K562 (cell line): ENCODE results near the gene UBE2E2. TPM values are rescaled to one million over a fixed set of nuclear protein-coding genes. Genes with fewer than 3 reads are reported as not detected.

Experiments
- ATAC-seq: fragments of 200-7000 bp; cut with Tn5 transposase; 3 replicates; pipeline ENCODE4 v1.9.1; 2020; ENCODE audit warnings: moderate library complexity
- BruUV-seq: library from RNA; stranded (reverse); fragments of 400-500 nt; replicated peaks from 2 replicates; lab custom pipeline; 2021; lab: Mats Ljungman, UMichigan
- CTCF ChIA-PET: fragments of 300-600 bp; formaldehyde crosslinking; extraction: SDS; loops from one replicate; lab custom pipeline; 2021; ENCODE audit warnings: low intra/inter-chr PET ratio; lab: Yijun Ruan, JAX
- POLR2A ChIA-PET: fragments of 300-600, 350-650 bp; sonication (Branson Sonifier 250); formaldehyde crosslinking; extraction: SDS; loops from one replicate; lab custom pipeline; 2021; ENCODE audit warnings: antibody characterized with exemption, inconsistent platforms; lab: Yijun Ruan, JAX
- DNase-seq, 4 experiments: peaks; one replicate each; pipeline versions ENCODE4 v3.0.0 to v3.0.0-alpha.2; 2011 to 2018; ENCODE audit warnings: low spot score in 3 of 4, mixed read lengths in 3 of 4; ENCODE audit errors: extremely low read depth in 1 of 4
- FAIRE-seq: peaks from 2 replicates; lab custom pipeline; 2011; peaks lifted over from hg19 to GRCh38; lab: Jason Lieb, UNC
- H2AFZ ChIP-seq: 2 replicates; pipeline ENCODE4 v1.6.0; 2011; ENCODE audit warnings: low read depth, low read length, control low read depth, inconsistent platforms
- H3K27ac ChIP-seq: fragments of 200-600 bp; 3 replicates; pipeline ENCODE4 v1.8.0; 2011; ENCODE audit warnings: low read depth, mild to moderate bottlenecking, control low read depth, inconsistent platforms, low read length, moderate library complexity, mixed read lengths; ENCODE audit errors: extremely low read depth
- H3K27me3 ChIP-seq, 2 experiments: fragments of 300-600 bp in 1 of 2; 2 replicates in 1 of 2; 3 replicates in 1 of 2; pipeline versions ENCODE4 v1.6.0 to v1.8.0; 2011; ENCODE audit warnings: inconsistent platforms in 2 of 2, low read length in 2 of 2, mild to moderate bottlenecking in 1 of 2, mixed read lengths in 1 of 2, moderate library complexity in 1 of 2; ENCODE audit not compliant: control insufficient read depth in 2 of 2, insufficient read depth in 2 of 2
- H3K36me3 ChIP-seq: fragments of 300-600 bp; 3 replicates; pipeline ENCODE4 v1.8.0; 2011; ENCODE audit warnings: mild to moderate bottlenecking, low read length, inconsistent platforms; ENCODE audit not compliant: control insufficient read depth, insufficient read depth
- H3K4me1 ChIP-seq, 2 experiments: fragments of 200-600 bp in 1 of 2; replicated peaks in 1 of 2; 2 replicates in 1 of 2; 3 replicates in 1 of 2; pipeline versions ENCODE4 v1.5.1 to v1.8.0; 2011; ENCODE audit warnings: inconsistent platforms in 2 of 2, low read length in 2 of 2, mild to moderate bottlenecking in 1 of 2, mixed read lengths in 1 of 2, moderate library complexity in 1 of 2; ENCODE audit not compliant: control insufficient read depth in 2 of 2, insufficient read depth in 2 of 2
- H3K4me2 ChIP-seq: 2 replicates; pipeline ENCODE4 v1.6.1; 2011; ENCODE audit warnings: low read length, control low read depth, inconsistent platforms, mixed read lengths; ENCODE audit not compliant: insufficient read depth
- H3K4me3 ChIP-seq: fragments of 200-600 bp; sonication (generic), shearing (Covaris generic); 2 replicates; pipeline ENCODE4 v1.5.1; 2016; ENCODE audit warnings: control low read depth, inconsistent platforms
- H3K79me2 ChIP-seq: fragments of 200-600 bp; 3 replicates; pipeline ENCODE4 v1.8.0; 2011; ENCODE audit warnings: low read length, inconsistent platforms; ENCODE audit not compliant: control insufficient read depth, insufficient read depth
- H3K9ac ChIP-seq, 2 experiments: 2 replicates each; pipeline versions ENCODE4 v1.6.0 to v1.6.1; 2011; ENCODE audit warnings: low read depth in 2 of 2, low read length in 2 of 2, control low read depth in 1 of 2, inconsistent platforms in 1 of 2, mild to moderate bottlenecking in 1 of 2, mixed read lengths in 1 of 2; ENCODE audit not compliant: insufficient read depth in 1 of 2
- H3K9me1 ChIP-seq: one replicate; pipeline ENCODE4 v1.6.0; 2011; ENCODE audit warnings: inconsistent platforms, mild to moderate bottlenecking, low read length, moderate library complexity; ENCODE audit not compliant: control insufficient read depth, insufficient read depth
- H3K9me3 ChIP-seq: replicated peaks from 2 replicates; pipeline ENCODE4 v1.5.1; 2011; ENCODE audit warnings: low read depth, low read length, inconsistent platforms; ENCODE audit not compliant: control insufficient read depth, insufficient read depth
- H4K20me1 ChIP-seq: replicated peaks from 2 replicates; pipeline ENCODE4 v1.6.1; 2011; ENCODE audit warnings: low read length, inconsistent platforms, mixed read lengths; ENCODE audit not compliant: control insufficient read depth, insufficient read depth
- CREBBP ChIP-seq: IDR thresholded peaks from one replicate; pipeline ENCODE4 v1.6.1; 2012; ENCODE audit warnings: low read depth, mild to moderate bottlenecking, control low read depth, inconsistent platforms, low read length
- EGR1 ChIP-seq: fragments of 450-650 bp; conservative IDR thresholded peaks from 2 replicates; pipeline ENCODE4 v1.6.1; 2017; ENCODE audit warnings: mild to moderate bottlenecking
- FOXK2 ChIP-seq, 2 experiments: fragments of 450-650 bp; IDR thresholded peaks in 1 of 2; conservative IDR thresholded peaks in 1 of 2; 2 replicates each; pipeline ENCODE4 v1.6.1; 2016; ENCODE audit warnings: low read depth in 2 of 2, mild to moderate bottlenecking in 1 of 2
- FOXM1 ChIP-seq, 2 experiments: fragments of 450-650 bp in 1 of 2; sonication (generic) in 1 of 2; formaldehyde crosslinking in 1 of 2; IDR thresholded peaks; 2 replicates each; pipeline versions ENCODE4 v1.6.1 to v1.9.0; 2017 to 2022; ENCODE audit warnings: low read depth in 2 of 2, mild to moderate bottlenecking in 2 of 2, missing genetic modification reagents in 1 of 2, moderate library complexity in 1 of 2
- GABPA ChIP-seq: fragments of 200-800 bp; sonication (Bioruptor generic); conservative IDR thresholded peaks from 2 replicates; pipeline ENCODE4 v1.6.1; 2016; ENCODE audit warnings: low read depth, missing genetic modification characterization, missing compliant biosample characterization
- GATAD2A ChIP-seq: fragments of 450-650 bp; IDR thresholded peaks from 2 replicates; pipeline ENCODE4 v1.6.1; 2017
- HEY1 ChIP-seq: fragments of 250-450 bp; sonication (Bioruptor Pico); IDR thresholded peaks from 2 replicates; pipeline ENCODE4 v1.5.0; 2020; ENCODE audit warnings: mild to moderate bottlenecking, moderate library complexity, borderline replicate concordance
- PPARD ChIP-seq: fragments of 250-450 bp; sonication (Bioruptor Pico); IDR thresholded peaks from 2 replicates; pipeline ENCODE4 v1.8.0; 2022; ENCODE audit warnings: inconsistent platforms, mild to moderate bottlenecking, moderate library complexity
- PTTG1 ChIP-seq: fragments of 450-650 bp; IDR thresholded peaks from 2 replicates; pipeline ENCODE4 v1.6.1; 2016; ENCODE audit warnings: low read depth, mild to moderate bottlenecking, missing genetic modification characterization, missing compliant biosample characterization
- RHOXF2B ChIP-seq: fragments of 250-450 bp; sonication (Bioruptor Pico); conservative IDR thresholded peaks from 2 replicates; pipeline ENCODE4 v1.5.1; 2021
- TSC22D4 ChIP-seq: fragments of 450-650 bp; IDR thresholded peaks from 2 replicates; pipeline ENCODE4 v1.6.1; 2016; ENCODE audit warnings: missing genetic modification characterization, missing biosample characterization, control low read depth
- WGBS: fragments of 100-300 bp; shearing (Covaris generic); methylation state at CpG from one replicate; pipeline ENCODE4 v1.1.6; 2016; ENCODE audit warnings: low coverage, mixed read lengths; ENCODE audit not compliant: insufficient coverage; ENCODE audit errors: missing lambda C conversion rate; 5-methylcytosine and 5-hydroxymethylcytosine counted together
- in situ Hi-C: fragments of 300-500 bp; cut with MboI; formaldehyde crosslinking; loops from 4 replicates; pipeline ENCODE4 v1.15.0; 2018; ENCODE audit warnings: inconsistent platforms, mixed read lengths
- intact Hi-C: fragments of 100-400 bp; cut with micrococcal nuclease; formaldehyde crosslinking; loops from 2 replicates; pipeline ENCODE4 v1.14.2; 2022
- polyA plus RNA-seq, 8 experiments: library from polyadenylated mRNA; depleted of rRNA in 4 of 8; stranded (reverse) in 5 of 8; unstranded in 3 of 8; fragments of >200 nt; fragmentation: Nextera tagmentation in 2 of 8; fragmentation: Illumina TruSeq in 1 of 8; extraction: Ambion mirVana in 2 of 8; extraction: Trizol in 1 of 8; gene quantifications; 2 replicates each; pipeline versions ENCODE4 v1.2.1 to v1.2.3, GENCODE V29; 2011 to 2014; ENCODE audit warnings: inconsistent platforms in 1 of 8, missing spikeins in 1 of 8
- total RNA-seq, 7 experiments: library from RNA; depleted of rRNA in 6 of 7; stranded (reverse); fragments of >200 nt in 6 of 7; fragmentation: Illumina TruSeq in 2 of 7; extraction: Trizol in 2 of 7; gene quantifications; 2 replicates each; pipeline versions ENCODE4 v1.2.1 to v1.2.3, GENCODE V29; 2011 to 2021; ENCODE audit warnings: low replicate concordance in 1 of 7
- TF ChIP-seq, protein P1 (sequence below): conservative IDR thresholded peaks from 2 replicates; pipeline ENCODE4 v1.6.1; 2011; ENCODE audit warnings: low read depth, mild to moderate bottlenecking, low read length; ENCODE audit not compliant: control insufficient read depth
- TF ChIP-seq, protein P2 (sequence below): fragments of 450-650 bp; formaldehyde crosslinking; IDR thresholded peaks from 2 replicates; pipeline ENCODE4 v1.4.0; 2022; ENCODE audit warnings: missing genetic modification characterization

The UBE2E2 gene
- total and polyA plus RNA-seq, 9 of the 15 experiments (the other 6 are each of a cell fraction or from before 2014, with no cell fraction given): 0.22 to 5.1 (median 1.9) TPM

- intact Hi-C loops: no loop called here
Observed at GRCh38 chr3:23271876-23272741, 69.0 kb downstream of the UBE2E2 start.

DNA sequence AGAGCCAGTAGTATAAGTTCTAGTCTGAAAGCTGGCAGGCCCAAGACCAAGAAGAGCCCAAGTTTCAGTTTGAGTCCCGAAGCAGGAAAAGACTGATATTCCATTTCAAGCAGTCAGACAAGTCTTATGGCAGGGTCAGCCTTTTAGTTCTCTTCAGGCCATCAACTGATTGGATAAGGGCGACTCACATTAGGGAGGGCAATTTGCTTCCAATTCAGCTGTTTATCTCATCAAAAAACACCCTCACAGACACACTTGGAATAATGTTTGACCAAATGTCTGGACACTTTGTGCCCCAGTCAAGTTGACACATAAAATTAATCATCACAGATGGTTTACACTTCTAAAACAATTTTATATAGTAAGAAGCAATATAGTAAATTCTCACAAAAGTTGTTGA is 69.7 kb downstream of the UBE2E2 start:
- no peaks in the 10 kb centered on the region for H3K9me1 ChIP-seq
- no peaks in the 10 kb centered on the region for H3K79me2 ChIP-seq
- ChIA-PET CTCF (no interaction called here), POLR2A (no interaction called here)
- 0 out of 2 replicates have a peak, but pooled peaks cover 1% of the 10 kb centered on the region for H3K9me3 ChIP-seq
- intact Hi-C loops: no loop called here
- WGBS: 3% methylated on average over 2 of the region's 2 CpGs
- BruUV-seq: no TSS peak
- DNase-seq: no peak
- in situ Hi-C loops: no loop called here
- no peak overlapping the region for H3K4me3 ChIP-seq
- H4K20me1 ChIP-seq: no peaks in the 10 kb centered on the region
- no peaks in the 10 kb centered on the region for H3K4me1 ChIP-seq
- H3K9ac ChIP-seq: no peak overlapping the region
- H3K36me3 ChIP-seq: no peaks in the 10 kb centered on the region
- H3K4me2 ChIP-seq: no peak overlapping the region
- no peak overlapping the region for H2AFZ ChIP-seq
- no peak overlapping the region for H3K27ac ChIP-seq
- ATAC-seq: no peak
- no peaks in the 10 kb centered on the region for H3K27me3 ChIP-seq
- FAIRE-seq: no peak
- TF ChIP-seq GATAD2A (no peak), HEY1 (no peak), FOXM1 (IDR thresholded peaks at IDR 0.05; ENCODE audit: low read depth) (no peak), FOXM1 (CRISPR knock-in tag; IDR thresholded peaks at IDR 0.05; ENCODE audit: low read depth) (no peak), PTTG1 (tag) (no peak), GABPA (tag) (no peak), PPARD (CRISPR knock-in tag) (no peak), FOXK2 (conservative IDR thresholded peaks at IDR 0.05 in 1 of 2, IDR thresholded peaks at IDR 0.05 in 1 of 2; ENCODE audit: low read depth in 2 of 2) (no peak), CREBBP (no peak), EGR1 (no peak)
- TF ChIP-seq, protein P1, sequence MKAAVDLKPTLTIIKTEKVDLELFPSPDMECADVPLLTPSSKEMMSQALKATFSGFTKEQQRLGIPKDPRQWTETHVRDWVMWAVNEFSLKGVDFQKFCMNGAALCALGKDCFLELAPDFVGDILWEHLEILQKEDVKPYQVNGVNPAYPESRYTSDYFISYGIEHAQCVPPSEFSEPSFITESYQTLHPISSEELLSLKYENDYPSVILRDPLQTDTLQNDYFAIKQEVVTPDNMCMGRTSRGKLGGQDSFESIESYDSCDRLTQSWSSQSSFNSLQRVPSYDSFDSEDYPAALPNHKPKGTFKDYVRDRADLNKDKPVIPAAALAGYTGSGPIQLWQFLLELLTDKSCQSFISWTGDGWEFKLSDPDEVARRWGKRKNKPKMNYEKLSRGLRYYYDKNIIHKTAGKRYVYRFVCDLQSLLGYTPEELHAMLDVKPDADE: no peak
- TF ChIP-seq, protein P2, sequence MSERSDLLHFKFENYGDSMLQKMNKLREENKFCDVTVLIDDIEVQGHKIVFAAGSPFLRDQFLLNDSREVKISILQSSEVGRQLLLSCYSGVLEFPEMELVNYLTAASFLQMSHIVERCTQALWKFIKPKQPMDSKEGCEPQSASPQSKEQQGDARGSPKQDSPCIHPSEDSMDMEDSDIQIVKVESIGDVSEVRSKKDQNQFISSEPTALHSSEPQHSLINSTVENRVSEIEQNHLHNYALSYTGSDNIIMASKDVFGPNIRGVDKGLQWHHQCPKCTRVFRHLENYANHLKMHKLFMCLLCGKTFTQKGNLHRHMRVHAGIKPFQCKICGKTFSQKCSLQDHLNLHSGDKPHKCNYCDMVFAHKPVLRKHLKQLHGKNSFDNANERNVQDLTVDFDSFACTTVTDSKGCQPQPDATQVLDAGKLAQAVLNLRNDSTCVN (CRISPR knock-in tag): no peak

More at GRCh38 chr3:23271876-23272741, 69.0 kb downstream of the UBE2E2 start:
- CTCF ChIA-PET: no interaction called here
- Histone ChIP-seq H3K79me2 (no peaks in the 10 kb centered on the region), H3K36me3 (no peaks in the 10 kb centered on the region), H3K4me3 (no peak overlapping the region), H3K27ac (no peak overlapping the region), H3K27me3 (no peaks in the 10 kb centered on the region), H3K9me1 (no peaks in the 10 kb centered on the region), H3K9ac (no peak overlapping the region), H3K4me1 (no peaks in the 10 kb centered on the region), H4K20me1 (no peaks in the 10 kb centered on the region), H2AFZ (no peak overlapping the region), H3K4me2 (no peak overlapping the region), H3K9me3 (0 out of 2 replicates have a peak, but pooled peaks cover 1% of the 10 kb centered on the region)
- no peak for TF ChIP-seq RHOXF2B (CRISPR knock-in tag)
- no peak for TF ChIP-seq TSC22D4 (tag)
- POLR2A ChIA-PET: no interaction called here
- FAIRE-seq (no peak), ATAC-seq (no peak), DNase-seq (no peak)
- in situ Hi-C loops: no loop called here
- no TSS peak for BruUV-seq
- WGBS: 10% methylated on average over 29 of the region's 38 CpGs
